H1 (cell line): ENCODE results near the gene WFDC5. TPM values are rescaled to one million over a fixed set of nuclear protein-coding genes. Genes with fewer than 3 reads are reported as not detected.

Experiments
- CTCF ChIA-PET: fragments of 300-600 bp; sonication (Branson Sonifier 250); formaldehyde crosslinking; loops from one replicate; lab custom pipeline; 2021; ENCODE audit not compliant: partially characterized antibody; lab: Charles Lee
- POLR2A ChIA-PET: fragments of 300-600 bp; sonication (Branson Sonifier 250); formaldehyde crosslinking; loops from one replicate; lab custom pipeline; 2021; ENCODE audit warnings: inconsistent platforms; ENCODE audit not compliant: partially characterized antibody; lab: Charles Lee
- DNase-seq, 2 experiments: peaks; one replicate each; pipeline versions ENCODE4 v3.0.0 to v3.0.0-alpha.2; 2010 to 2022; ENCODE audit warnings: low spot score in 2 of 2, low read depth in 1 of 2, mixed read lengths in 1 of 2
- FAIRE-seq: peaks from 2 replicates; lab custom pipeline; 2011; peaks lifted over from hg19 to GRCh38; lab: Jason Lieb, UNC
- H2AFZ ChIP-seq: 2 replicates; pipeline ENCODE4 v1.8.1; 2012; ENCODE audit warnings: low read length, inconsistent platforms
- H2AK5ac ChIP-seq: 2 replicates; pipeline ENCODE4 v1.6.1; 2013; ENCODE audit warnings: low read depth, low read length
- H2BK120ac ChIP-seq: replicated peaks from 2 replicates; pipeline ENCODE3; 2013; ENCODE audit warnings: low read depth, low read length, inconsistent platforms
- H2BK12ac ChIP-seq: 2 replicates; pipeline ENCODE4 v1.6.1; 2013; ENCODE audit warnings: low read depth, low read length
- H2BK15ac ChIP-seq: 2 replicates; pipeline ENCODE4 v1.6.1; 2013; ENCODE audit warnings: low read length
- H2BK20ac ChIP-seq: 2 replicates; pipeline ENCODE4 v1.6.1; 2013; ENCODE audit warnings: low read length
- H2BK5ac ChIP-seq: 2 replicates; pipeline ENCODE4 v1.6.1; 2013; ENCODE audit warnings: low read depth, low read length
- H3K14ac ChIP-seq: 2 replicates; pipeline ENCODE4 v1.6.1; 2013; ENCODE audit warnings: inconsistent platforms; ENCODE audit not compliant: insufficient read length
- H3K18ac ChIP-seq: 2 replicates; pipeline ENCODE4 v1.6.1; 2013; ENCODE audit warnings: low read length; ENCODE audit errors: extremely low read depth
- H3K23ac ChIP-seq: 2 replicates; pipeline ENCODE4 v1.6.1; 2013; ENCODE audit warnings: inconsistent platforms; ENCODE audit not compliant: insufficient read length
- H3K23me2 ChIP-seq: 2 replicates; pipeline ENCODE4 v1.6.1; 2013; ENCODE audit warnings: low read depth, low read length
- H3K27ac ChIP-seq: 2 replicates; pipeline ENCODE4 v1.6.1; 2011; ENCODE audit warnings: low read depth, low read length, inconsistent platforms
- H3K27me3 ChIP-seq, 4 experiments: replicated peaks in 1 of 4; 1 replicate in 1 of 4; 2 replicates in 3 of 4; pipeline versions ENCODE4 v1.6.1 to v1.8.1; 2011 to 2013; ENCODE audit warnings: low read length in 3 of 4, mild to moderate bottlenecking in 3 of 4, inconsistent platforms in 2 of 4, mixed read lengths in 2 of 4, moderate library complexity in 1 of 4; ENCODE audit not compliant: control insufficient read depth in 3 of 4, insufficient read depth in 3 of 4; ENCODE audit errors: extremely low read depth in 1 of 4
- H3K36me3 ChIP-seq, 4 experiments: 2 replicates each; pipeline versions ENCODE4 v1.6.1 to v1.8.1; 2011 to 2013; ENCODE audit warnings: mild to moderate bottlenecking in 4 of 4, low read length in 3 of 4, moderate library complexity in 2 of 4, control low read depth in 1 of 4, inconsistent platforms in 1 of 4; ENCODE audit not compliant: insufficient read depth in 4 of 4, control insufficient read depth in 2 of 4
- H3K4ac ChIP-seq: replicated peaks from 2 replicates; pipeline ENCODE3; 2013; ENCODE audit warnings: low read length, low read depth, mixed read lengths, inconsistent platforms; ENCODE audit not compliant: insufficient read length
- H3K4me1 ChIP-seq, 4 experiments: replicated peaks in 1 of 4; 1 replicate in 1 of 4; 2 replicates in 3 of 4; pipeline versions ENCODE4 v1.6.1 to v1.8.1; 2011 to 2013; ENCODE audit warnings: low read length in 3 of 4, inconsistent platforms in 2 of 4, mixed read lengths in 1 of 4; ENCODE audit not compliant: insufficient read depth in 4 of 4, control insufficient read depth in 3 of 4
- H3K4me2 ChIP-seq, 2 experiments: 2 replicates each; pipeline versions ENCODE4 v1.6.1 to v1.8.1; 2011 to 2013; ENCODE audit warnings: low read depth in 2 of 2, low read length in 2 of 2, control low read depth in 1 of 2, inconsistent platforms in 1 of 2, mild to moderate bottlenecking in 1 of 2; ENCODE audit not compliant: insufficient read depth in 1 of 2
- H3K4me3 ChIP-seq, 4 experiments: fragments of 200-600, 300-600 bp in 1 of 4; sonication (generic), shearing (Covaris generic), sonication (Bioruptor Twin) in 1 of 4; 2 replicates each; pipeline versions ENCODE4 v1.5.1 to v1.8.1; 2011 to 2016; ENCODE audit warnings: low read length in 4 of 4, low read depth in 3 of 4, control low read depth in 2 of 4, inconsistent platforms in 2 of 4, mild to moderate bottlenecking in 2 of 4, mixed read lengths in 1 of 4, moderate library complexity in 1 of 4; ENCODE audit not compliant: insufficient read depth in 2 of 4; ENCODE audit errors: extremely low read depth in 1 of 4
- H3K56ac ChIP-seq: replicated peaks from 2 replicates; pipeline ENCODE3; 2013; ENCODE audit warnings: low read depth, mild to moderate bottlenecking, mixed read lengths, low read length, inconsistent platforms; ENCODE audit not compliant: insufficient read length
- H3K79me1 ChIP-seq: 2 replicates; pipeline ENCODE4 v1.6.1; 2013; ENCODE audit warnings: low read depth, low read length, control low read depth
- H3K79me2 ChIP-seq, 2 experiments: 2 replicates each; pipeline versions ENCODE4 v1.6.1 to v1.8.1; 2012 to 2013; ENCODE audit warnings: low read length in 2 of 2, mild to moderate bottlenecking in 2 of 2, inconsistent platforms in 1 of 2; ENCODE audit not compliant: insufficient read depth in 2 of 2, control insufficient read depth in 1 of 2
- H3K9ac ChIP-seq, 4 experiments: replicated peaks in 1 of 4; 1 replicate in 1 of 4; 2 replicates in 3 of 4; pipeline versions ENCODE4 v1.6.1 to v1.8.1; 2011 to 2013; ENCODE audit warnings: low read depth in 3 of 4, low read length in 3 of 4, control low read depth in 2 of 4, mild to moderate bottlenecking in 2 of 4, moderate library complexity in 2 of 4, inconsistent platforms in 1 of 4; ENCODE audit errors: extremely low read depth in 1 of 4
- H3K9me3 ChIP-seq, 2 experiments: 2 replicates each; pipeline versions ENCODE4 v1.6.1 to v1.8.1; 2012 to 2013; ENCODE audit warnings: mild to moderate bottlenecking in 2 of 2, moderate library complexity in 2 of 2, control low read depth in 1 of 2, inconsistent platforms in 1 of 2, low read depth in 1 of 2, low read length in 1 of 2, mixed read lengths in 1 of 2; ENCODE audit not compliant: insufficient read depth in 2 of 2
- H4K20me1 ChIP-seq, 2 experiments: replicated peaks in 1 of 2; 2 replicates each; pipeline versions ENCODE3 to v1.8.1; 2011 to 2013; ENCODE audit warnings: inconsistent platforms in 2 of 2, low read length in 2 of 2, mild to moderate bottlenecking in 1 of 2; ENCODE audit not compliant: insufficient read depth in 2 of 2, control insufficient read depth in 1 of 2
- H4K5ac ChIP-seq: 2 replicates; pipeline ENCODE4 v1.6.1; 2013; ENCODE audit warnings: low read length, low read depth, mixed read lengths, inconsistent platforms; ENCODE audit not compliant: insufficient read length
- H4K8ac ChIP-seq: 2 replicates; pipeline ENCODE4 v1.8.0; 2013; ENCODE audit warnings: mild to moderate bottlenecking, moderate library complexity, low read length, inconsistent platforms; ENCODE audit not compliant: insufficient read depth; ENCODE audit errors: extremely low read depth
- H4K91ac ChIP-seq: replicated peaks from 2 replicates; pipeline ENCODE3; 2013; ENCODE audit warnings: low read length, mixed read lengths, inconsistent platforms; ENCODE audit not compliant: insufficient read length
- ATF2 ChIP-seq: IDR thresholded peaks from 2 replicates; pipeline ENCODE4 v1.6.1; 2012; ENCODE audit warnings: low read length, inconsistent platforms
- CEBPB ChIP-seq: IDR thresholded peaks from 2 replicates; pipeline ENCODE4 v1.6.1; 2012; ENCODE audit warnings: low read depth, low read length
- CHD2 ChIP-seq: IDR thresholded peaks from 2 replicates; pipeline ENCODE4 v1.6.1; 2012; ENCODE audit warnings: low read length, improper control_type of control experiment
- CREB1 ChIP-seq: IDR thresholded peaks from 2 replicates; pipeline ENCODE4 v1.6.1; 2012; ENCODE audit warnings: inconsistent platforms
- EP300 ChIP-seq, 2 experiments: IDR thresholded peaks; 1 replicate in 1 of 2; 2 replicates in 1 of 2; pipeline ENCODE4 v1.6.1; 2011 to 2012; ENCODE audit warnings: low read depth in 2 of 2, low read length in 2 of 2, mild to moderate bottlenecking in 2 of 2, borderline replicate concordance in 1 of 2, inconsistent platforms in 1 of 2, moderate library complexity in 1 of 2
- EZH2 ChIP-seq: fragments of 200-600 bp; sonication (generic); IDR thresholded peaks from 2 replicates; pipeline ENCODE4 v1.7.1; 2012; ENCODE audit warnings: low read depth, mild to moderate bottlenecking, moderate library complexity, low read length, inconsistent platforms; ENCODE audit not compliant: severe bottlenecking
- FOSL1 ChIP-seq: IDR thresholded peaks from 2 replicates; pipeline ENCODE4 v1.6.1; 2011; ENCODE audit warnings: mild to moderate bottlenecking, low read depth, low read length, moderate library complexity; ENCODE audit not compliant: insufficient read depth
- KDM5A ChIP-seq: fragments of 200-600 bp; IDR thresholded peaks from 2 replicates; pipeline ENCODE4 v1.7.1; 2012; ENCODE audit warnings: mild to moderate bottlenecking, low read length, inconsistent platforms, mixed read lengths
- MAX ChIP-seq: IDR thresholded peaks from 2 replicates; pipeline ENCODE4 v1.6.1; 2012; ENCODE audit warnings: inconsistent platforms
- POU5F1 ChIP-seq: IDR thresholded peaks from 2 replicates; pipeline ENCODE4 v1.6.1; 2011; ENCODE audit warnings: low read depth, mild to moderate bottlenecking, low read length, moderate library complexity
- SP4 ChIP-seq: IDR thresholded peaks from 2 replicates; pipeline ENCODE4 v1.6.1; 2012; ENCODE audit warnings: low read length, inconsistent platforms
- TCF12 ChIP-seq: IDR thresholded peaks from 2 replicates; pipeline ENCODE4 v1.6.1; 2011; ENCODE audit warnings: low read depth, mild to moderate bottlenecking, low read length
- WGBS, 2 experiments: shearing (Covaris generic) in 1 of 2; methylation state at CpG; one replicate each; pipeline versions ENCODE4 v1.1.6 to v1.1.7; 2013 to 2015; ENCODE audit warnings: low lambda C conversion rate in 2 of 2, mixed read lengths in 2 of 2, inconsistent platforms in 1 of 2, low coverage in 1 of 2, missing lambda C conversion rate in 1 of 2; ENCODE audit not compliant: insufficient replicate concordance in 2 of 2, insufficient coverage in 1 of 2, insufficient read length in 1 of 2; ENCODE audit errors: extremely low coverage in 1 of 2, missing lambda C conversion rate in 1 of 2; 5-methylcytosine and 5-hydroxymethylcytosine counted together
- polyA plus RNA-seq, 7 experiments: library from polyadenylated mRNA; depleted of rRNA in 3 of 7; stranded (reverse) in 5 of 7; unstranded in 2 of 7; fragments of >200 nt in 5 of 7; fragments of 200-250 nt in 2 of 7; gene quantifications; 1 replicate in 5 of 7; 2 replicates in 1 of 7; 4 replicates in 1 of 7; pipeline versions ENCODE4 v1.2.1 to v1.2.3, GENCODE V29; 2011 to 2013; ENCODE audit warnings: missing spikeins in 2 of 7, mixed read lengths in 2 of 7
- total RNA-seq: library from RNA; stranded (reverse); fragmentation: NEBNext Ultra II Directional; extraction: Animal tissue kit (Norgen Biotek cat#: 25700); gene quantifications from 2 replicates; pipeline ENCODE4 v1.2.1, GENCODE V29; 2021

WFDC5 gene
- total and polyA plus RNA-seq, 2 of the 8 experiments (the other 6 are each of a cell fraction or from before 2014, with no cell fraction given), result not detected

- WGBS, 2 experiments, result 90% methylated on average over 2 of the region's 2 CpGs; no CpG with 5 or more reads in 1 of the 2 experiments
- Histone ChIP-seq H2AFZ (no peak overlapping the region), H3K9me3 (no peaks in the 10 kb centered on the region; a peak in 1 of 4 replicates)
- TF ChIP-seq TCF12, result no peak
- TF ChIP-seq POU5F1, result no peak
- no peak for TF ChIP-seq KDM5A
- no peak for TF ChIP-seq EZH2
- TF ChIP-seq SP4, result no peak
- TF ChIP-seq MAX, result no peak
- no peak for TF ChIP-seq EP300 (IDR thresholded peaks at IDR 0.05; ENCODE audit: borderline replicate concordance in 1 of 2, low read depth in 2 of 2, low read length in 2 of 2)
- TF ChIP-seq CREB1, result no peak
- TF ChIP-seq CEBPB, result no peak
- TF ChIP-seq FOSL1, result no peak
- TF ChIP-seq CHD2, result no peak
- TF ChIP-seq ATF2, result no peak
Measured at GRCh38 chr20:45105317-45105716, 9.7 kb downstream of the WFDC5 start.

More at GRCh38 chr20:45105317-45105716, 9.7 kb downstream of the WFDC5 start:
- Histone ChIP-seq H2BK12ac (no peak overlapping the region), H3K79me2 (no peaks in the 10 kb centered on the region), H4K20me1 (no peaks in the 10 kb centered on the region), H3K9ac (no peak overlapping the region), H3K4ac (no peak overlapping the region), H2BK15ac (no peak overlapping the region), H3K27ac (no peak overlapping the region), H3K4me1 (peaks cover 0 to 6% (median 3%) of the 10 kb centered on the region in 4 experiments; a peak in 2 of 7 replicates), H3K4me3 (no peak overlapping the region), H4K8ac (no peak overlapping the region), H2BK20ac (no peak overlapping the region), H2AK5ac (no peak overlapping the region), H3K23ac (no peak overlapping the region), H3K4me2 (no peak overlapping the region), H2BK120ac (no peak overlapping the region), H3K14ac (no peak overlapping the region), H3K27me3 (peaks cover 0 to 13% (median 7%) of the 10 kb centered on the region in 4 experiments; a peak in 4 of 7 replicates), H4K91ac (no peak overlapping the region), H3K36me3 (no peaks in the 10 kb centered on the region), H3K23me2 (no peaks in the 10 kb centered on the region; the same call in 1 of the 2 replicates), H4K5ac (no peak overlapping the region), H3K18ac (no peak overlapping the region), H3K79me1 (no peaks in the 10 kb centered on the region), H3K56ac (no peak overlapping the region), H2BK5ac (no peak overlapping the region)
- ChIA-PET POLR2A (interaction anchor here (1.2 to 1.5 kb wide), 2 partner anchors 10 to 17 kb away, joined by 3 to 7 read pairs; partner anchors contain the start of gene WFDC5), CTCF (interaction anchor here (1.1 to 17.6 kb wide), 6 partner anchors 9 to 188 kb away, joined by 3 to 233 read pairs (median 13); partner anchors contain the start of gene KCNS1)
- FAIRE-seq (no peak), DNase-seq (no peak)
